ENCODE results near the gene SMPDL3A. TPM values are rescaled to one million over a fixed set of nuclear protein-coding genes. Genes with fewer than 3 reads are reported as not detected.

SMPDL3A gene
- total RNA-seq, 1 donor from 2014 or later, result 19.6 TPM

GRCh38 chr6:122798099-122798641 is 9.1 kb downstream of the SMPDL3A start:
- peaks cover 6% of the 10 kb centered on the region for H3K36me3 ChIP-seq
- no peaks in the 10 kb centered on the region for H3K27me3 ChIP-seq
- no peak for TF ChIP-seq CTCF (IDR thresholded peaks at IDR 0.05)
- no peaks in the 10 kb centered on the region for H3K4me1 ChIP-seq
- DNase-seq, result peak; percentile 64
- no peak overlapping the region for H3K4me3 ChIP-seq
- H3K9me3 ChIP-seq, result no peaks in the 10 kb centered on the region
- intact Hi-C loops (cut with DNase I), result no loop called here
- ATAC-seq, result peak; percentile 91
- no peak overlapping the region for H3K27ac ChIP-seq

GRCh38 chr6:122799140-122799745 is 10.2 kb downstream of the SMPDL3A start:
- Histone ChIP-seq H3K27me3 (no peaks in the 10 kb centered on the region), H3K4me1 (no peaks in the 10 kb centered on the region), H3K36me3 (peaks cover 6% of the 10 kb centered on the region), H3K27ac (no peak overlapping the region), H3K9me3 (no peaks in the 10 kb centered on the region), H3K4me3 (no peak overlapping the region)
- ATAC-seq, result no peak
- intact Hi-C loops (cut with DNase I), result no loop called here
- no peak for DNase-seq
- no peak for TF ChIP-seq CTCF (IDR thresholded peaks at IDR 0.05)

- Histone ChIP-seq H3K4me1 (no peaks in the 10 kb centered on the region), H3K27ac (no peak overlapping the region), H3K27me3 (no peaks in the 10 kb centered on the region), H3K36me3 (peaks cover 15% of the 10 kb centered on the region), H3K4me3 (no peak overlapping the region), H3K9me3 (no peaks in the 10 kb centered on the region)
- DNase-seq, result no peak
- ATAC-seq, result no peak
- intact Hi-C loops (cut with DNase I), result no loop called here
- no peak for TF ChIP-seq CTCF (IDR thresholded peaks at IDR 0.05)
These were observed 11.0 kb downstream of the SMPDL3A start for GRCh38 chr6:122799916-122800686.

- no peak for TF ChIP-seq CTCF (IDR thresholded peaks at IDR 0.05)
- H3K27ac ChIP-seq, result no peak overlapping the region
- no peak overlapping the region for H3K4me3 ChIP-seq
- no peak for ATAC-seq
- no peak for DNase-seq
- H3K9me3 ChIP-seq, result no peaks in the 10 kb centered on the region
- no peaks in the 10 kb centered on the region for H3K27me3 ChIP-seq
- H3K36me3 ChIP-seq, result peaks cover 22% of the 10 kb centered on the region
- H3K4me1 ChIP-seq, result no peaks in the 10 kb centered on the region
- intact Hi-C loops (cut with DNase I), result no loop called here
These were observed 11.8 kb downstream of the SMPDL3A start for GRCh38 chr6:122800906-122801305.

- no peak overlapping the region for H3K4me3 ChIP-seq
- H3K36me3 ChIP-seq, result peaks cover 22% of the 10 kb centered on the region
- no peaks in the 10 kb centered on the region for H3K9me3 ChIP-seq
- ATAC-seq, result no peak
- no peaks in the 10 kb centered on the region for H3K4me1 ChIP-seq
- H3K27ac ChIP-seq, result no peak overlapping the region
- no peak for DNase-seq
- no peak for TF ChIP-seq CTCF (IDR thresholded peaks at IDR 0.05)
- H3K27me3 ChIP-seq, result no peaks in the 10 kb centered on the region
- intact Hi-C loops (cut with DNase I), result no loop called here
These were observed 12.3 kb downstream of the SMPDL3A start for GRCh38 chr6:122801397-122801796.
